ENCODE data around the gene POLE4.

Gene POLE4

GRCh38 chr2:74991977-74992376 lies 33.5 kb downstream of the POLE4 start:
- no peak for DNase-seq (ENCODE audit: low read depth)

DNA sequence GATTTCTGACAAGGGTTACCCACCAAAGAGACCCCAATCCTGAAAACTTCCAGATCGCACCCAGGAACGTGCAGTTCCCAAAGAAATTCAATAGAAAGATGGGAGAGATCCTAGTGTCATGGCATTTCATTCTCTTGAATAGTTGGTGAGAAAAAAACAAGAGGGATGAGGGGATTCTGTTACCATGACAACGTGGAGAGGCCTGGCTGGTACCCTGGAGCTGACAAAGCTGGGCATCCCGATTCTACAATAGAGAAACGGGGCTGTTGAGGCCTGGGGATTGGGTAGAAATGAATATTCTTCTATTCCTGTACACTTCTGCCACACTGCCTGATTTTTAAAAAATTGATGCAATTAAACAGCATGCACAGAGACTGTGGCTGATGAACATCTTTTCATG lies 41.0 kb downstream of the POLE4 start:
- no peak for DNase-seq (ENCODE audit: low read depth)

- no peak for DNase-seq (ENCODE audit: low read depth)
Measured at GRCh38 chr2:75002007-75002406, 43.6 kb downstream of the POLE4 start.

DNA sequence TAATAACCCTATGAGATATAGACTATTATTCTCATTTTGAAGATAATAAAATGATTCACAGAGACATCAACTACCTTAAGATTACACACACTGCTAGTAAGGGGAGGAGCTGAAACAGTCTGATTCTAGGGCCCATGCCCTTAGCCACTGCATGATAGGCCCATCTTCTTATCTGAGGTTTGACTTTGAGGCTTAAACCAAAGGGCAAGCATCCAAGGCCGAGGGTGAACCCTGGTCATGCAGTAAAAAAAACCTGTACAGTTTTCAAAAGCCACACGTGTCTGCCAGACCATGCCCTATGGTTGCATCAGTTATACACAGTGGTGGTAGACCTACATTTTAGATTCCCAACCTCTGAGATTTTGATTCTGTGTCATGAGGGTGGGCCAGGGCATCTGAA lies 44.8 kb downstream of the POLE4 start:
- no peak for DNase-seq (ENCODE audit: low read depth)

DNA sequence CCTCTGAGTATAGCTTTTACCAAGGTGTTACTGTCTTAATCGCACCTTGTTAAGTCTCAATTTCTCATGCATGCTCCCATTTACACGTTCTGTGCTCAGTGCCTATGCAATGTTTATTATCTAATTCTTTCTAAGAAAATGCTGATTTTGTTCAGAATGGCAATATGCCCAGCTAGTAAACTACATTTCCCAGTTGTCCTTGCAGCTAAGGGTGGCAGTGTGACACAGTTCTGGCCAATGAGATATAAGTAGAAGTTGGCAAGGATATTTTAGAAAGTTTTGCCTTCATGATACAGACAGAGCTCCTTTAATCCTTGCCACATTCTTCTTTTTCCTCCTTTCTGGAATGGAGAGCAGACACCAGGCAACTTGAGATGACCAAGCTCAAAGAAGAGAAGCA lies 45.3 kb downstream of the POLE4 start:
- DNase-seq (ENCODE audit: low read depth), result no peak

GRCh38 chr2:75006041-75006440 lies 47.6 kb downstream of the POLE4 start:
- DNase-seq (ENCODE audit: low read depth), result no peak

GRCh38 chr2:75007061-75007460 lies 48.6 kb downstream of the POLE4 start:
- DNase-seq (ENCODE audit: low read depth), result no peak

DNA sequence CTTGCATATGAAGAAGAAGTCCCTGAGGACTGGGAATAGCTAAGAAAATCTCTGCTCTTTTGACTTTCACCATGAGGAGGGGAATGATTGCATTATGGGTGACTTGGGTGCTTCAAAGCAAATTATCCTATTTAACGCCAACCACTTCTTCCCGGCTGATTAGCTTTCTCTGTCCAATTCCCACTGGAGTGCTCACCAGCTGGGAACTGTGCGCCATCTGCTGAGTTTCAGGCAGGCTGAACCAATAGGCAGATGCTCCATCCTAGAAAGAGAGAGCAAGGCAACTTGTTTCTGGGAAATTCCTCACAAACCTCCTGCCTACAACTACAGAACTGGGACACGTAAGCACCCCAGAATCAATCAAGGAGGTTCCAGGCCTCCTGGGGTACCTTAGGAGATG lies 49.4 kb downstream of the POLE4 start:
- no peak for DNase-seq (ENCODE audit: low read depth)

- DNase-seq (ENCODE audit: low read depth), result no peak
Measured at GRCh38 chr2:75010571-75010970, 52.1 kb downstream of the POLE4 start.

- DNase-seq (ENCODE audit: low read depth), result no peak
Measured at GRCh38 chr2:75012080-75012479, 53.6 kb downstream of the POLE4 start.

GRCh38 chr2:75018162-75018561 lies 59.7 kb downstream of the POLE4 start:
- DNase-seq (ENCODE audit: low read depth), result no peak

Data from stimulated activated CD8-positive, alpha-beta memory T cell treated with anti-CD3 and anti-CD28 coated beads, Interleukin-12 subunit alpha, Interleukin-12 subunit beta, amount 100 ng/mL, for 1 hour (primary cell).